Right lobe of liver (tissue), 4 donors: ENCODE measurements around the gene ODC1.

ENCODE experiments used
- CTCF ChIP-seq, 4 donors: fragments of 200-600 bp in 3 of 4; fragments of 450-650 bp in 1 of 4; IDR thresholded peaks; one replicate each; pipeline versions ENCODE4 v1.5.1 to v1.8.0; 2016 to 2022; ENCODE audit warnings: antibody characterized with exemption in 4 of 4, mild to moderate bottlenecking in 2 of 4
- POLR2A ChIP-seq: fragments of 450-650 bp; IDR thresholded peaks from one replicate; pipeline ENCODE4 v1.6.1; 2017; ENCODE audit warnings: antibody characterized with exemption, mild to moderate bottlenecking
- donor health status: DM: no; HTN: no; CAD: no.
- donor health status: DM: no; HTN: no; CAD: no.
- donor health status: DM: no; HTN: yes; CAD: no.

- no peak for TF ChIP-seq CTCF (IDR thresholded peaks at IDR 0.05)
- TF ChIP-seq POLR2A: no peak
These were observed 39.1 kb upstream of the ODC1 start for GRCh38 chr2:10487081-10487740.
